ENCODE measurements around the gene KIF26B.
A peak's percentile ranks its signal among the peaks of the same experiment; 100 is the strongest.

The KIF26B gene

DNA sequence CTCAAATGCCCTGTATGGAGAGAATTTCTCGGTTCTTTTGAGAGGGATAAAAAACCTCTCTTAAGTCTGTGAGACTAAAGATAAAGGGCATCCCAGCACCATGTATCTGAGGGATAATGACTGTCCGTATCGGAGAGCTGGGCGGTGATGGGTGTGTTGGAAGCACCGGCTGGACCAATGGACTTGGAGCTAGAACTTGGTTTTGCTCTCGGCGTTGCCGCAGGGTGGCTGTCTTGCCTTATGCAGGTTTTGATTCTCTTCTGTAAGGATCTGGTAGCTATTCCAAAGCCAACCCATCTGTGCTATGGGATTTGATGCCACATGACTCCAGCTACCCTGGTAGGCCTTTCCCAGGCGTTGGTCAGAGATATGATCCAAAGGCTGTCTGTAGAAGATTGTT is 348.8 kb downstream of the KIF26B start:
- Histone ChIP-seq H3K36me3 (ENCODE audit: control insufficient read depth in 5 of 5, insufficient read depth in 5 of 5, low read length in 5 of 5) (no peaks in the 10 kb centered on the region), H3K27ac (ENCODE audit: low read depth, low read length) (no peak overlapping the region), H3K27me3 (ENCODE audit: control insufficient read depth in 5 of 5, insufficient read depth in 4 of 5, low read length in 5 of 5) (no peaks in the 10 kb centered on the region), H3K9me3 (ENCODE audit: control insufficient read depth in 5 of 5, low read length in 5 of 5) (no peaks in the 10 kb centered on the region), H3K4me1 (ENCODE audit: control insufficient read depth in 5 of 5, insufficient read depth in 5 of 5, low read length in 5 of 5) (no peaks in the 10 kb centered on the region), H3K9ac (ENCODE audit: low read length in 5 of 5) (no peak overlapping the region), H3K4me3 (ENCODE audit: low read depth in 1 of 5, low read length in 5 of 5) (no peak overlapping the region)

DNA sequence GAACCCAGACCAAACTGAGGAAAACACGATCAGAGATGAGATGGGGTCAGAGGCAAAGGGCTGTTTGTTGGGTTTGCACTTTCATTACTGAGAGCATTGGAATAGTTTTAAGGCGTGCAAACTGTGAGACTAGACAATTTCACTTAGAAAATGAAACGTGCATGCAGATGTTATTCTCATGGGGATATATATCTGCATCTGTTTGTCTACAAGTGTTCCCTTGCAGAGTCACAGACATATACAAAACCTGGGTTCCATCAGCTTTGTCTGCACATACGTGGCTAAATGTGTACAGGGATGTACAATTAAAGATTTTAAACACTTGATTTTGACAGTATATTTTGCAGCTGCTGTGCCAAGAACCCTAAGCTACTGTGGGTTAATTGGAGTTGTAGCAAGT is 355.4 kb downstream of the KIF26B start:
- no peaks in the 10 kb centered on the region for H3K36me3 ChIP-seq (ENCODE audit: control insufficient read depth in 5 of 5, insufficient read depth in 5 of 5, low read length in 5 of 5)
- H3K4me3 ChIP-seq (ENCODE audit: low read depth in 1 of 5, low read length in 5 of 5), result no peak overlapping the region
- H3K9me3 ChIP-seq (ENCODE audit: control insufficient read depth in 5 of 5, low read length in 5 of 5), result peaks cover 0 to 6% (median 0%) of the 10 kb centered on the region in 5 donors
- H3K4me1 ChIP-seq (ENCODE audit: control insufficient read depth in 5 of 5, insufficient read depth in 5 of 5, low read length in 5 of 5), result peaks cover 0 to 7% (median 5%) of the 10 kb centered on the region in 5 donors
- peaks cover 0 to 11% (median 3%) of the 10 kb centered on the region in 5 donors for H3K27me3 ChIP-seq (ENCODE audit: control insufficient read depth in 5 of 5, insufficient read depth in 4 of 5, low read length in 5 of 5)
- no peak overlapping the region for H3K9ac ChIP-seq (ENCODE audit: low read length in 5 of 5)
- H3K27ac ChIP-seq (ENCODE audit: low read depth, low read length), result no peak overlapping the region

DNA sequence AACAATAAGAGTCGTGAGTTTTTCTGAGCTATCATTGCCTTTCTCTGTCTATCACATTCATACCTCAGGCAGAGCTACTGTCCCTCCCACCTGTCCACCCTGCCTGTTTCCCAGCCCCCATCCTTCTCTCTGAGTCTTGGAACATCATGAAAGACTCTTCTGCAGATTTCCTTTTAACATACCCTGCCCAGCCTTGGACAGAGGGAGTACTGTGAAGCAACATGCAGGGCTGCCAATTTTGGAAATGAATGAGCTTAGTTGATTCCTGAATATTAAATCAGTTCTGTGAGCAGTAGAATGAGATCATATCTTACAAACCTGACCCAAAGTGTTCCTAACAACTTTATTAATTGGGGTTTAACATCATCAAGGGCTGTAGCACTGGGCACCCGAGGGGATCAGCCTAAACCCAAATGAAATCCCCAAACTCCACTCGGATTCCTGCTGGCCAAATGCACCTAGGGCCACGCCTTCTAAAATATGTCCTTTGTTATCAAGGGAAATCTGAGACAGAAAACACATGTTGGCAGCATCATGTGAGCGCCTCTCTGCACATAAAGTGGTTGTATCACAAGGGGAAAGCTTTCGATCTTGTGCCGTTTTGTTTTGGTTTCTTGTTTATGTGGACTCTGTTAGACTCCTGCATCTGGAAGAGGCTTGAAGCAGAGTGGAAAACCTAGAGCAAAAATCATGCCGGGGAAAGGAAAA is 357.6 kb downstream of the KIF26B start:
- Histone ChIP-seq H3K9ac (ENCODE audit: low read length in 5 of 5) (no peak overlapping the region), H3K9me3 (ENCODE audit: control insufficient read depth in 5 of 5, low read length in 5 of 5) (peaks cover 0 to 6% (median 0%) of the 10 kb centered on the region in 5 donors), H3K4me3 (ENCODE audit: low read depth in 1 of 5, low read length in 5 of 5) (peak overlapping the region in 3 of 5 donors; percentile 10 to 45 (median 34)), H3K27ac (ENCODE audit: low read depth, low read length) (no peak overlapping the region), H3K27me3 (ENCODE audit: control insufficient read depth in 5 of 5, insufficient read depth in 4 of 5, low read length in 5 of 5) (peaks cover 0 to 11% (median 3%) of the 10 kb centered on the region in 5 donors), H3K4me1 (ENCODE audit: control insufficient read depth in 5 of 5, insufficient read depth in 5 of 5, low read length in 5 of 5) (peaks cover 0 to 7% (median 5%) of the 10 kb centered on the region in 5 donors), H3K36me3 (ENCODE audit: control insufficient read depth in 5 of 5, insufficient read depth in 5 of 5, low read length in 5 of 5) (no peaks in the 10 kb centered on the region)

DNA sequence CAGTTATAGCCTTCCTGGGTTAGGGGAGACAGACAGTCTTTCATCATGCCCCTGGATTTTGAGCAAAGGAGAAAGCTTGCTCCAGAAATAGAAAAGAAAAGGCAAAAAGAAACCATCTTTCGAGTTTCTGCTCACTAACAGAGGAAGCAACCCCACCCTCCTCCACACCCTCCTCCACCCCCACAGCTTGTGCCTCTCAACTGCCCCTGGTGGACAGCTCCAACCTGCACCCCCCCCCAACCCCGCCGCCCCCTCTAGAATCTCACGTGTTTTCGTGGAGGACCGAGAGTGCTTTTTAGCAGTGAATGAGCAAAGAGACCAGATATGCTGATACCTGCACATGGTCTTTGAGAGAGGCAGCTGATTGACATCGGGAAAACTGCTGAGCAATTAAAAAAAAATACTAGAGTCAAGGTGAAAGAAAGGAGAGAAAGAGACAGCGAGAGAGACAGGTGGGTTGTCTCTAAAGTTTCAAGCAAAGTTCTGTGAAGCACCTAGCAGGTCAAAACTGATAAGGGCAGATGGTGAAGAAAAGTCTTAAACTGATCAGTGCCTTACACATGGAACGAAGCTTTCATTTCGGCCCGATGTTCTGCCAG is 358.3 kb downstream of the KIF26B start:
- H3K9ac ChIP-seq (ENCODE audit: low read length in 5 of 5), result no peak overlapping the region
- peaks cover 0 to 11% (median 3%) of the 10 kb centered on the region in 5 donors for H3K27me3 ChIP-seq (ENCODE audit: control insufficient read depth in 5 of 5, insufficient read depth in 4 of 5, low read length in 5 of 5)
- peak overlapping the region in 2 of 5 donors; percentile 10 to 34 for H3K4me3 ChIP-seq (ENCODE audit: low read depth in 1 of 5, low read length in 5 of 5)
- H3K9me3 ChIP-seq (ENCODE audit: control insufficient read depth in 5 of 5, low read length in 5 of 5), result peaks cover 0 to 6% (median 0%) of the 10 kb centered on the region in 5 donors
- H3K27ac ChIP-seq (ENCODE audit: low read depth, low read length), result no peak overlapping the region
- H3K36me3 ChIP-seq (ENCODE audit: control insufficient read depth in 5 of 5, insufficient read depth in 5 of 5, low read length in 5 of 5), result no peaks in the 10 kb centered on the region
- H3K4me1 ChIP-seq (ENCODE audit: control insufficient read depth in 5 of 5, insufficient read depth in 5 of 5, low read length in 5 of 5), result peaks cover 0 to 7% (median 5%) of the 10 kb centered on the region in 5 donors

DNA sequence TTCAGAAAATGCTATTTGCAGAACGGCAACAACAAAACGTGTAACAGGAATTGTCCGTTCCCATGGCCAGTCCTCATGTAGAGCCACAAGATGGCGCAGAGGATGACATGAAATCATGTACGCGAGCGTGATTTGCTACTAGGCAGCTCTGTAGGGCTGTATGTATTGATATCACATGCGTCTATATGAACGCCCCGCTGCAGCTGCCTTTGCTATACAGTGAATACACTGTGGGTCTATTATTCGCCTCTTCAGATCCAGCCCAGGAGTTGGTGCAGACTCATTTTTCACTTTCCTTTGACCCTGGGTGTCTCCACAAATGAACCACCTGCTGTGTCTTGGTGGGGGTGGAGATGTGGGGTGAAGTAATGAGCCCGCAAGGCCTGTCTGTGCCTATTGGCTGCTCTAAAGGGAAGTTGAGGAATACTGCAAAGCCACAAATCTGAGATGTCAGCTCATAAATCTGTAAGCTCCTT is 361.5 kb downstream of the KIF26B start:
- H3K36me3 ChIP-seq (ENCODE audit: control insufficient read depth in 5 of 5, insufficient read depth in 5 of 5, low read length in 5 of 5), result no peaks in the 10 kb centered on the region
- no peak overlapping the region for H3K9ac ChIP-seq (ENCODE audit: low read length in 5 of 5)
- H3K27ac ChIP-seq (ENCODE audit: low read depth, low read length), result no peak overlapping the region

DNA sequence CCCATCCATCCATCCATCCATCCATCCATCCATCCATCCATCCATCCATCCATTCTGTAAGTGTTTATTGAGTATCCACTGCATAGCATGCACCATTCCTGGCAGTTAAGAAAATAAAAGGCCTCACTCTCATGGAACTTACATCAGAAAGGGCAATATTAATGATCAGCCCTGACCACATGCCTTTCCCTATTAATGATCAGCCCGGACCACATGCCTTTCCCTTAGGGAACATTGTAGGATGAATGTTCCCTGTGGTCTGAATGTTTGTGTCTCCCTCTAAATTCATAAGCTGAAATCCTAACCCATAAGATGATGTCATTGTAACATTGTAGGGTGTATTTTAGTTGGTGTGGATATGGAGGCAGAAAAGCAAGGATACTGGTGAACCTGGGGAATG is 365.8 kb downstream of the KIF26B start:
- Histone ChIP-seq H3K27me3 (ENCODE audit: control insufficient read depth in 5 of 5, insufficient read depth in 4 of 5, low read length in 5 of 5) (no peaks in the 10 kb centered on the region), H3K9ac (ENCODE audit: low read length in 5 of 5) (no peak overlapping the region), H3K4me3 (ENCODE audit: low read depth in 1 of 5, low read length in 5 of 5) (no peak overlapping the region), H3K36me3 (ENCODE audit: control insufficient read depth in 5 of 5, insufficient read depth in 5 of 5, low read length in 5 of 5) (no peaks in the 10 kb centered on the region), H3K27ac (ENCODE audit: low read depth, low read length) (no peak overlapping the region), H3K9me3 (ENCODE audit: control insufficient read depth in 5 of 5, low read length in 5 of 5) (no peaks in the 10 kb centered on the region), H3K4me1 (ENCODE audit: control insufficient read depth in 5 of 5, insufficient read depth in 5 of 5, low read length in 5 of 5) (no peaks in the 10 kb centered on the region)

More for the DNA sequence above, 361.5 kb downstream of the KIF26B start:
- Histone ChIP-seq H3K9me3 (ENCODE audit: control insufficient read depth in 5 of 5, low read length in 5 of 5) (no peaks in the 10 kb centered on the region), H3K4me3 (ENCODE audit: low read depth in 1 of 5, low read length in 5 of 5) (no peak overlapping the region), H3K27me3 (ENCODE audit: control insufficient read depth in 5 of 5, insufficient read depth in 4 of 5, low read length in 5 of 5) (peaks cover 0 to 4% (median 0%) of the 10 kb centered on the region in 5 donors), H3K4me1 (ENCODE audit: control insufficient read depth in 5 of 5, insufficient read depth in 5 of 5, low read length in 5 of 5) (peaks cover 0 to 7% (median 5%) of the 10 kb centered on the region in 5 donors)

DNA sequence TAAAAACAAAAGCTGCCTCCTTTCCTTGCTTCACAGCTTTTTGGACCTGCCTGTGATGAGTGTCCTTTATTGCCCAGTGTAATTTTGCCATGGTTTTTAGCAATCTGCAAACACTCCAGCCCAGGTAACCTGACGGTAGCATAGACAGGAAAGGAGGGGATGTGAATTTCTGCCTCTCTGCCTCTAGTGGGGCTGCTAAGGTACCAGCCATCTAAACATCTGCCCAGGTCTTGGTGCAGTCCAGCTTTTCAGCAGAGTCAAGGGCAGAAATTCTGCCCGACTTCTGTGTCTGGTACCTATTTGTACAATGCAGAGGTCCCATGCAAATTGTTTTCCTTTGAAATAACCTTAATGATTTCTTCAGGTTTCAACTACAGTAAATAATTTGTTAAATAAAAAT is 371.4 kb downstream of the KIF26B start:
- Histone ChIP-seq H3K27me3 (ENCODE audit: control insufficient read depth in 5 of 5, insufficient read depth in 4 of 5, low read length in 5 of 5) (peaks cover 0 to 3% (median 0%) of the 10 kb centered on the region in 5 donors), H3K4me3 (ENCODE audit: low read depth in 1 of 5, low read length in 5 of 5) (no peak overlapping the region), H3K36me3 (ENCODE audit: control insufficient read depth in 5 of 5, insufficient read depth in 5 of 5, low read length in 5 of 5) (no peaks in the 10 kb centered on the region), H3K4me1 (ENCODE audit: control insufficient read depth in 5 of 5, insufficient read depth in 5 of 5, low read length in 5 of 5) (no peaks in the 10 kb centered on the region), H3K9me3 (ENCODE audit: control insufficient read depth in 5 of 5, low read length in 5 of 5) (peaks cover 0 to 3% (median 0%) of the 10 kb centered on the region in 5 donors), H3K27ac (ENCODE audit: low read depth, low read length) (no peak overlapping the region), H3K9ac (ENCODE audit: low read length in 5 of 5) (no peak overlapping the region)

DNA sequence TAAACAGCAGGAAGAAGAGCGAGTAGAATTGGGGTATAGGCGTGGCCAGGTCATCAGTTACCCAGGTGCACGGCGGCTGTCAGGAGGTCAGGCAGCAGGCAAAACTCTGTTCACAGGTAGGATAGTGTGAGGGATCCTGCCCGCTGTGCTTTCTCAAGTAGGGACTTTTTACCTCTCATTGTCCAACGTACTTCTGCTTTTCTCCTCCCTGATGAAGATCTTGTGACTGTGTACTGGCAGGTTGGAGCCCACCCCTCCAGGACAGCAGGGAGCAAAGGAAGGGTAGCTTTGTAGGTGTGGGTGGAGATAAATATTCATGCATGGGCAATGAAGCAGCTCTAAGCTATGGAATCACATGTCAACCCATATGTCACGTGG is 373.5 kb downstream of the KIF26B start:
- no peaks in the 10 kb centered on the region for H3K4me1 ChIP-seq (ENCODE audit: control insufficient read depth in 5 of 5, insufficient read depth in 5 of 5, low read length in 5 of 5)
- peaks cover 0 to 3% (median 0%) of the 10 kb centered on the region in 5 donors for H3K27me3 ChIP-seq (ENCODE audit: control insufficient read depth in 5 of 5, insufficient read depth in 4 of 5, low read length in 5 of 5)
- H3K36me3 ChIP-seq (ENCODE audit: control insufficient read depth in 5 of 5, insufficient read depth in 5 of 5, low read length in 5 of 5), result no peaks in the 10 kb centered on the region
- peaks cover 0 to 3% (median 0%) of the 10 kb centered on the region in 5 donors for H3K9me3 ChIP-seq (ENCODE audit: control insufficient read depth in 5 of 5, low read length in 5 of 5)
- no peak overlapping the region for H3K9ac ChIP-seq (ENCODE audit: low read length in 5 of 5)
- H3K27ac ChIP-seq (ENCODE audit: low read depth, low read length), result no peak overlapping the region
- H3K4me3 ChIP-seq (ENCODE audit: low read depth in 1 of 5, low read length in 5 of 5), result no peak overlapping the region

DNA sequence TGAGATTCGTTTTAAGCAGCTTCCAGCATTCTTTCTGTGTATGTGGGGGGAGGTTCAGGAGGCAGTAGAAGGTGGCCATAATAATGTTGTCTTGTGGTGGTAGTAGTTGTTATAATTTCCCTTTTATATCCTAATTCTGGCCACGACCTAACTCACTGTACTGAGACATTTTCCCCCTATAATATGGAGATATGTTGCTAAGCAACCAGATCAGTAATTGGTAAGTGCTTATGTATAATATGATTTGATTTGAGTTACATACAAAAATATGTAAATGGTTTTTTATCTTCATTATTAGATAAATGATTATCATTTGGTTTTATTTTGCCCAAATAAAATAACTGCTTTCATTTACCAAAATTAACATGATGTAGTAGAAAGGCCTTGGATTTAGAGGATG is 376.2 kb downstream of the KIF26B start:
- Histone ChIP-seq H3K9me3 (ENCODE audit: control insufficient read depth in 5 of 5, low read length in 5 of 5) (peaks cover 0 to 3% (median 0%) of the 10 kb centered on the region in 5 donors), H3K4me3 (ENCODE audit: low read depth in 1 of 5, low read length in 5 of 5) (no peak overlapping the region), H3K27me3 (ENCODE audit: control insufficient read depth in 5 of 5, insufficient read depth in 4 of 5, low read length in 5 of 5) (peaks cover 0 to 3% (median 0%) of the 10 kb centered on the region in 5 donors), H3K27ac (ENCODE audit: low read depth, low read length) (no peak overlapping the region), H3K36me3 (ENCODE audit: control insufficient read depth in 5 of 5, insufficient read depth in 5 of 5, low read length in 5 of 5) (no peaks in the 10 kb centered on the region), H3K4me1 (ENCODE audit: control insufficient read depth in 5 of 5, insufficient read depth in 5 of 5, low read length in 5 of 5) (no peaks in the 10 kb centered on the region), H3K9ac (ENCODE audit: low read length in 5 of 5) (no peak overlapping the region)

DNA sequence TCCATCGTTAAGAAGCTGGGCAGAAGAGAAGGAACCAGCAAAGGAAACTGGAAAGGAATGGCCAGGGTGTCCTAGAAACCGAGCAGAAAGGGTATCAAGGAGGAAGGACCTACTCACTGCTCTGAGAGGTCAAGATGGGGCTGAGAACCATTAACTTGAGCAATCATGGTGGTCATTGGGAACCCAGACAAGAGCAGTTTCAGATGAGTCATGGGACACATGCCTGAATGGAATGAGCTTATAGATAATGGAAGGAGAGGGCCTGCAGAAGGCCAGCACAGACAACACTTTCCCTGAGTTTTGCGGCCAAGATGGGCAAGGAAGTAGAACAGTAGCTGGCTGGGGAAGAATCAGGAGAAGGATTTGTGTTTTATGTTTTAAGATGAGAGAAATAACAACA is 383.2 kb downstream of the KIF26B start:
- H3K36me3 ChIP-seq (ENCODE audit: control insufficient read depth in 5 of 5, insufficient read depth in 5 of 5, low read length in 5 of 5), result no peaks in the 10 kb centered on the region
- H3K9me3 ChIP-seq (ENCODE audit: control insufficient read depth in 5 of 5, low read length in 5 of 5), result no peaks in the 10 kb centered on the region
- H3K27me3 ChIP-seq (ENCODE audit: control insufficient read depth in 5 of 5, insufficient read depth in 4 of 5, low read length in 5 of 5), result peaks cover 0 to 3% (median 0%) of the 10 kb centered on the region in 5 donors
- H3K4me3 ChIP-seq (ENCODE audit: low read depth in 1 of 5, low read length in 5 of 5), result no peak overlapping the region
- H3K27ac ChIP-seq (ENCODE audit: low read depth, low read length), result no peak overlapping the region
- H3K9ac ChIP-seq (ENCODE audit: low read length in 5 of 5), result no peak overlapping the region
- H3K4me1 ChIP-seq (ENCODE audit: control insufficient read depth in 5 of 5, insufficient read depth in 5 of 5, low read length in 5 of 5), result no peaks in the 10 kb centered on the region
